HepG2 (cell line): ENCODE data around the gene CHI3L1. TPM values are rescaled to one million over a fixed set of nuclear protein-coding genes. Genes with fewer than 3 reads are reported as not detected.

Experiments
- ATAC-seq: fragments of 200-7000 bp; cut with Tn5 transposase; 3 replicates; pipeline ENCODE4 v1.9.1; 2020; ENCODE audit warnings: mild to moderate bottlenecking, moderate library complexity
- BruUV-seq: library from RNA; stranded (reverse); fragments of 400-500 nt; replicated peaks from 2 replicates; lab custom pipeline; 2021; lab: Mats Ljungman, UMichigan
- CTCF ChIA-PET: fragments of 300-600 bp; formaldehyde crosslinking; extraction: SDS; loops from one replicate; lab custom pipeline; 2021; ENCODE audit warnings: low total read pairs, inconsistent platforms, low intra/inter-chr PET ratio; lab: Yijun Ruan, JAX
- POLR2A ChIA-PET: fragments of 350-600 bp; sonication (Branson Sonifier 250); formaldehyde crosslinking; loops from one replicate; lab custom pipeline; 2020; ENCODE audit warnings: antibody characterized with exemption, inconsistent platforms; lab: Yijun Ruan, JAX
- DNase-seq: peaks from one replicate; pipeline ENCODE4 v3.0.0-alpha.2; 2015; ENCODE audit warnings: low spot score
- FAIRE-seq: peaks from 3 replicates; lab custom pipeline; 2011; peaks lifted over from hg19 to GRCh38; lab: Jason Lieb, UNC
- H2AFZ ChIP-seq: one replicate; pipeline ENCODE4 v1.6.1; 2011; ENCODE audit warnings: low read length, inconsistent platforms
- H3K27ac ChIP-seq: fragments of 300-600 bp; 3 replicates; pipeline ENCODE4 v1.8.0; 2011; ENCODE audit warnings: mixed run types, mild to moderate bottlenecking, mixed read lengths, low read length, inconsistent platforms; ENCODE audit not compliant: insufficient read depth; ENCODE audit errors: extremely low read length
- H3K27me3 ChIP-seq, 2 experiments: fragments of 200-600 bp in 1 of 2; 2 replicates in 1 of 2; 3 replicates in 1 of 2; pipeline versions ENCODE4 v1.6.0 to v1.8.0; 2011; ENCODE audit warnings: low read length in 2 of 2, mild to moderate bottlenecking in 2 of 2, moderate library complexity in 2 of 2, inconsistent platforms in 1 of 2; ENCODE audit not compliant: insufficient read depth in 2 of 2, control insufficient read depth in 1 of 2
- H3K36me3 ChIP-seq, 2 experiments: fragments of 200-600 bp in 1 of 2; replicated peaks in 1 of 2; 2 replicates in 1 of 2; 3 replicates in 1 of 2; pipeline versions ENCODE4 v1.5.1 to v1.8.0; 2011; ENCODE audit warnings: low read length in 2 of 2, inconsistent platforms in 1 of 2; ENCODE audit not compliant: insufficient read depth in 2 of 2, control insufficient read depth in 1 of 2
- H3K4me1 ChIP-seq: 2 replicates; pipeline ENCODE4 v1.5.1; 2012; ENCODE audit warnings: low read length, inconsistent platforms; ENCODE audit not compliant: insufficient read depth
- H3K4me2 ChIP-seq: 2 replicates; pipeline ENCODE4 v1.6.0; 2011; ENCODE audit warnings: low read depth, low read length, inconsistent platforms
- H3K4me3 ChIP-seq, 3 experiments: fragments of 200-600 bp in 1 of 3; sonication (generic), shearing (Covaris generic) in 1 of 3; replicated peaks in 1 of 3; 2 replicates each; pipeline ENCODE4 v1.5.1; 2011 to 2016; ENCODE audit warnings: low read length in 3 of 3, inconsistent platforms in 2 of 3, low read depth in 2 of 3, mild to moderate bottlenecking in 2 of 3, control low read depth in 1 of 3, mixed read lengths in 1 of 3; ENCODE audit not compliant: insufficient read depth in 1 of 3
- H3K79me2 ChIP-seq: one replicate; pipeline ENCODE4 v1.6.1; 2011; ENCODE audit warnings: low read length, inconsistent platforms; ENCODE audit not compliant: insufficient read depth
- H3K9ac ChIP-seq: 2 replicates; pipeline ENCODE4 v1.6.0; 2011; ENCODE audit warnings: mild to moderate bottlenecking, low read depth, low read length, inconsistent platforms; ENCODE audit not compliant: insufficient read depth
- H3K9me3 ChIP-seq: 2 replicates; pipeline ENCODE4 v1.5.1; 2012; ENCODE audit warnings: mild to moderate bottlenecking, low read length
- H4K20me1 ChIP-seq: 2 replicates; pipeline ENCODE4 v1.6.0; 2011; ENCODE audit warnings: inconsistent platforms, mild to moderate bottlenecking, low read length, moderate library complexity; ENCODE audit not compliant: insufficient read depth
- ARID2 ChIP-seq: sonication (generic); formaldehyde crosslinking; IDR thresholded peaks from 2 replicates; pipeline ENCODE4 v1.8.1; 2022; ENCODE audit warnings: mild to moderate bottlenecking, missing genetic modification reagents, borderline replicate concordance
- DR1 ChIP-seq: sonication (generic); formaldehyde crosslinking; IDR thresholded peaks from 2 replicates; pipeline ENCODE4 v1.8.0; 2021; ENCODE audit warnings: mild to moderate bottlenecking, missing genetic modification reagents, inconsistent platforms
- FOXA1 ChIP-seq, 2 experiments: fragments of 450-650 bp in 1 of 2; sonication (generic) in 1 of 2; formaldehyde crosslinking in 1 of 2; IDR thresholded peaks; 2 replicates each; pipeline versions ENCODE4 v1.4.0 to v1.6.1; 2016 to 2020; ENCODE audit warnings: missing genetic modification reagents in 1 of 2
- HOXA9 ChIP-seq: sonication (generic); formaldehyde crosslinking; IDR thresholded peaks from 2 replicates; pipeline ENCODE4 v1.8.1; 2022; ENCODE audit warnings: missing genetic modification reagents, mild to moderate bottlenecking, moderate library complexity, borderline replicate concordance
- KLF16 ChIP-seq, 2 experiments: sonication (generic) in 1 of 2; formaldehyde crosslinking in 1 of 2; IDR thresholded peaks; 2 replicates each; pipeline versions ENCODE4 v1.6.1 to v1.8.0; 2016 to 2023; ENCODE audit warnings: missing genetic modification reagents in 2 of 2, missing compliant biosample characterization in 1 of 2
- NRL ChIP-seq: sonication (generic); formaldehyde crosslinking; IDR thresholded peaks from 2 replicates; pipeline ENCODE4 v1.5.0; 2020; ENCODE audit warnings: missing genetic modification reagents, mild to moderate bottlenecking, moderate library complexity, borderline replicate concordance
- RFX1 ChIP-seq: fragments of 450-650 bp; IDR thresholded peaks from 2 replicates; pipeline ENCODE4 v1.6.1; 2017
- SIX1 ChIP-seq: sonication (generic); formaldehyde crosslinking; IDR thresholded peaks from 2 replicates; pipeline ENCODE4 v1.4.0; 2020; ENCODE audit warnings: missing genetic modification reagents, borderline replicate concordance
- TEAD3 ChIP-seq: optimal IDR thresholded peaks from 2 replicates; pipeline ENCODE3; 2016; ENCODE audit warnings: borderline replicate concordance
- ZFP62 ChIP-seq: sonication (generic); formaldehyde crosslinking; IDR thresholded peaks from 2 replicates; pipeline ENCODE4 v1.4.0; 2020; ENCODE audit warnings: missing genetic modification reagents
- ZNF383 ChIP-seq: sonication (generic); formaldehyde crosslinking; IDR thresholded peaks from 2 replicates; pipeline ENCODE4 v1.4.0; 2020; ENCODE audit warnings: missing genetic modification reagents, mild to moderate bottlenecking, borderline replicate concordance
- ZNF431 ChIP-seq: sonication (generic); formaldehyde crosslinking; IDR thresholded peaks from 2 replicates; pipeline ENCODE4 v1.9.0; 2022; ENCODE audit warnings: missing genetic modification reagents, low read depth, mild to moderate bottlenecking, borderline replicate concordance
- ZNF549 ChIP-seq: sonication (generic); formaldehyde crosslinking; IDR thresholded peaks from 2 replicates; pipeline ENCODE4 v1.5.0; 2020; ENCODE audit warnings: missing genetic modification reagents
- ZSCAN9 ChIP-seq: IDR thresholded peaks from 2 replicates; pipeline ENCODE4 v1.6.1; 2016; ENCODE audit warnings: borderline replicate concordance
- WGBS: methylation state at CpG from one replicate; pipeline ENCODE4 v1.1.6; 2017; ENCODE audit warnings: low lambda C conversion rate; 5-methylcytosine and 5-hydroxymethylcytosine counted together
- in situ Hi-C: cut with HindIII; loops from 2 replicates; pipeline ENCODE4 v1.10.0; 2017; ENCODE audit warnings: low pct_unique_long_range_greater_than_20kb; ENCODE audit not compliant: extremely low pct_ligation_motif_present
- intact Hi-C: fragments of 100-400 bp; cut with micrococcal nuclease; formaldehyde crosslinking; loops from one replicate; pipeline ENCODE4 v1.10.0; 2022; ENCODE audit not compliant: unreplicated experiment
- polyA plus RNA-seq, 8 experiments: library from polyadenylated mRNA; depleted of rRNA in 3 of 8; stranded (reverse) in 7 of 8; unstranded in 1 of 8; fragments of >200 nt; fragmentation: Illumina TruSeq in 4 of 8; extraction: Trizol in 4 of 8; gene quantifications; 2 replicates each; pipeline versions ENCODE4 v1.2.1 to v1.2.3, GENCODE V29; 2011 to 2016; ENCODE audit warnings: low read depth in 4 of 8, missing spikeins in 1 of 8, mixed read lengths in 1 of 8; ENCODE audit not compliant: insufficient read depth in 1 of 8
- total RNA-seq, 5 experiments: library from RNA; depleted of rRNA; stranded (reverse); fragments of >200 nt; fragmentation: Illumina TruSeq; extraction: Trizol; gene quantifications; 2 replicates each; pipeline ENCODE4 v1.2.3, GENCODE V29; 2016; ENCODE audit warnings: low read depth in 1 of 5
- TF ChIP-seq, protein P1 (sequence below): sonication (generic); formaldehyde crosslinking; IDR thresholded peaks from 2 replicates; pipeline ENCODE4 v1.9.0; 2022; ENCODE audit warnings: low read depth, missing genetic modification reagents
- TF ChIP-seq, protein P2 (sequence below): sonication (generic); formaldehyde crosslinking; IDR thresholded peaks from 2 replicates; pipeline ENCODE4 v1.4.0; 2020; ENCODE audit warnings: missing genetic modification reagents
- TF ChIP-seq, protein P3 (sequence below): IDR thresholded peaks from 2 replicates; pipeline ENCODE4 v1.6.1; 2016; ENCODE audit warnings: mild to moderate bottlenecking, missing biosample characterization, missing genetic modification reagents

CHI3L1 gene
- total and polyA plus RNA-seq, 2 of the 13 experiments (the other 11 are each of a cell fraction or from before 2014, with no cell fraction given) = 0.09 to 0.13 TPM

DNA sequence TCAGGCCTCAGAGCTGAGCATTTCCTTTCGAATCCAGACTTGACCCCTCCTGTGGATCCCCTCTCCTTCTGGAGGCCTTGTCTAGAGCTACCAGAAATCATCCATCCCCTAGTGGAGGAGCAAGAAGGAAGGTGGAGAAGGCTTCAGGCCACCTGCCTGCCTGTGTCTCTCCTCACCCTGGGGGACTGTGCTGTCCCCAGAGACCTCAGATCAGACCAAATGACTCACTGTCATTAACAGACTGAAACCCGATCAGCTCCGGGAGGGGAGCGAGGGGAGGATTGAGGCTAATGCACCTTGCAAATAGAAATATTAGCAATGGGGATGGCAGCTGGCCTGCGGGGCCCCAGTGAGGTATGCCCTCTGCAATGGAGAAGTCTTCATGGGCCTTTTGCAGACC is 12.9 kb downstream of the CHI3L1 start (continued):
- TF ChIP-seq, protein P1, sequence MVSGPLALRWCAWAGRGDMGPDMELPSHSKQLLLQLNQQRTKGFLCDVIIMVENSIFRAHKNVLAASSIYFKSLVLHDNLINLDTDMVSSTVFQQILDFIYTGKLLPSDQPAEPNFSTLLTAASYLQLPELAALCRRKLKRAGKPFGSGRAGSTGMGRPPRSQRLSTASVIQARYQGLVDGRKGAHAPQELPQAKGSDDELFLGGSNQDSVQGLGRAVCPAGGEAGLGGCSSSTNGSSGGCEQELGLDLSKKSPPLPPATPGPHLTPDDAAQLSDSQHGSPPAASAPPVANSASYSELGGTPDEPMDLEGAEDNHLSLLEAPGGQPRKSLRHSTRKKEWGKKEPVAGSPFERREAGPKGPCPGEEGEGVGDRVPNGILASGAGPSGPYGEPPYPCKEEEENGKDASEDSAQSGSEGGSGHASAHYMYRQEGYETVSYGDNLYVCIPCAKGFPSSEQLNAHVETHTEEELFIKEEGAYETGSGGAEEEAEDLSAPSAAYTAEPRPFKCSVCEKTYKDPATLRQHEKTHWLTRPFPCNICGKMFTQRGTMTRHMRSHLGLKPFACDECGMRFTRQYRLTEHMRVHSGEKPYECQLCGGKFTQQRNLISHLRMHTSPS = no peak
- no peak for TF ChIP-seq ZNF549 (CRISPR knock-in tag)
- TF ChIP-seq, all 625 proteins: peak for 0

DNA sequence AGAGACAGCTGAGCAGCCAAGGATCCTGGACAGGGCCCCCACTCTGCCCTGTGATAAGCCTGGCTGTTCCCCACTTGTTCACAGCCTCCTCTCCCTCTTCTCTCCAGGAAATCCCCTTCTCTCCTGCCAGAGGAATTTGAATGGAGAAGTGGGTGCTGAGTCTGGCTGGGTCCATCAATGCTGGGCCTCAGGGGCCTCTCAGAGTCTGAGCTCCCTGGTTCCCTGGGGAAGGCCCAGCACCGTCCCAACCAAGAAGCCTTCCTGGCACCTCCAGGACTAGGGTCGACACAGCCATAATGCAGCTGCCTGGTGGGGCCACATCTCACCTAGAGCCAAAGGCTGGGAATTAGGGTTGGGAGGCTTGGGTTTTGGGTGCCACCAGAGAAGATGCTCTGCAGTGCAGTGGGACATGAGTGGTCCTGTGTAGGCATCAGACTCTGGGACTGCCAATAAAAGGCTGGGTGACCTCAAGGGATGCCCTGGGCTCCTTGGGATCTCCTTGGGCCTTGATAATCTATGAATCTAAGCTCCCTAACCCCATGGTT is 13.4 kb downstream of the CHI3L1 start:
- CTCF ChIA-PET = interaction anchor here (1.5 kb wide), 1 partner anchor 134 kb away, joined by 5 read pairs; no protein-coding TSS in a partner anchor
- no peak for TF ChIP-seq HOXA9 (CRISPR knock-in tag)
- TF ChIP-seq ZSCAN9 (CRISPR knock-in tag) = no peak
- no peak for TF ChIP-seq ZNF383 (CRISPR knock-in tag)
- TF ChIP-seq DR1 (CRISPR knock-in tag) = no peak
- TF ChIP-seq NRL = no peak
- TF ChIP-seq, protein P2, sequence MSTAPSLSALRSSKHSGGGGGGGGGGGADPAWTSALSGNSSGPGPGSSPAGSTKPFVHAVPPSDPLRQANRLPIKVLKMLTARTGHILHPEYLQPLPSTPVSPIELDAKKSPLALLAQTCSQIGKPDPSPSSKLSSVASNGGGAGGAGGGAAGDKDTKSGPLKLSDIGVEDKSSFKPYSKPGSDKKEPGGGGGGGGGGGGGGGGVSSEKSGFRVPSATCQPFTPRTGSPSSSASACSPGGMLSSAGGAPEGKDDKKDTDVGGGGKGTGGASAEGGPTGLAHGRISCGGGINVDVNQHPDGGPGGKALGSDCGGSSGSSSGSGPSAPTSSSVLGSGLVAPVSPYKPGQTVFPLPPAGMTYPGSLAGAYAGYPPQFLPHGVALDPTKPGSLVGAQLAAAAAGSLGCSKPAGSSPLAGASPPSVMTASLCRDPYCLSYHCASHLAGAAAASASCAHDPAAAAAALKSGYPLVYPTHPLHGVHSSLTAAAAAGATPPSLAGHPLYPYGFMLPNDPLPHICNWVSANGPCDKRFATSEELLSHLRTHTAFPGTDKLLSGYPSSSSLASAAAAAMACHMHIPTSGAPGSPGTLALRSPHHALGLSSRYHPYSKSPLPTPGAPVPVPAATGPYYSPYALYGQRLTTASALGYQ = no peak
- TF ChIP-seq, protein P3, sequence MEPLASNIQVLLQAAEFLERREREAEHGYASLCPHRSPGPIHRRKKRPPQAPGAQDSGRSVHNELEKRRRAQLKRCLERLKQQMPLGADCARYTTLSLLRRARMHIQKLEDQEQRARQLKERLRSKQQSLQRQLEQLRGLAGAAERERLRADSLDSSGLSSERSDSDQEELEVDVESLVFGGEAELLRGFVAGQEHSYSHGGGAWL (CRISPR knock-in tag) = no peak
- TF ChIP-seq ARID2 = no peak
- TF ChIP-seq FOXA1 (IDR thresholded peaks at IDR 0.05) = no peak
- TF ChIP-seq FOXA1 (CRISPR knock-in tag; IDR thresholded peaks at IDR 0.05) = no peak
- no peak for TF ChIP-seq ZNF431 (CRISPR knock-in tag)
- no peak for TF ChIP-seq TEAD3 (CRISPR knock-in tag)
- no peak for TF ChIP-seq ZFP62 (CRISPR knock-in tag)
- no peak for TF ChIP-seq KLF16 (CRISPR knock-in tag; IDR thresholded peaks at IDR 0.05)
- no peak for TF ChIP-seq SIX1 (CRISPR knock-in tag)
- TF ChIP-seq RFX1 = no peak

More for the DNA sequence above, 13.4 kb downstream of the CHI3L1 start:
- Histone ChIP-seq H3K36me3 (no peaks in the 10 kb centered on the region), H2AFZ (no peak overlapping the region), H3K9me3 (no peaks in the 10 kb centered on the region), H3K27me3 (peaks cover 2 to 13% of the 10 kb centered on the region in 2 experiments; a peak in 3 of 5 replicates), H3K9ac (no peak overlapping the region), H3K79me2 (no peaks in the 10 kb centered on the region), H3K4me2 (no peak overlapping the region), H3K4me3 (no peak overlapping the region), H3K4me1 (peaks cover 12% of the 10 kb centered on the region), H4K20me1 (0 out of 2 replicates have a peak, but pooled peaks cover 4% of the 10 kb centered on the region), H3K27ac (no peak overlapping the region)
- ATAC-seq (no peak), FAIRE-seq (no peak), DNase-seq (no peak)
- BruUV-seq = no TSS peak
- intact Hi-C loops (no loop called here), in situ Hi-C loops (loop anchor here (5.0 kb wide), 1 partner anchor 56 kb away; no protein-coding TSS in a partner anchor)
- WGBS = 0% methylated on average over 2 of the region's 2 CpGs
- POLR2A ChIA-PET = no interaction called here
